Neural progenitor cell (in vitro differentiated cells): Measurements from ENCODE around the gene SPOP. TPM values are rescaled to one million over a fixed set of nuclear protein-coding genes. Genes with fewer than 3 reads are reported as not detected.

ENCODE experiments used
- DNase-seq: peaks from one replicate; pipeline ENCODE4 v3.0.0-alpha.2; 2016; ENCODE audit warnings: low spot score
- H2AFZ ChIP-seq: fragments of 200-600 bp; sonication (generic); replicated peaks from 2 replicates; pipeline ENCODE4 v1.6.1; 2016; ENCODE audit warnings: antibody characterized with exemption
- H3F3A ChIP-seq: fragments of 200-600 bp; sonication (generic); 2 replicates; pipeline ENCODE4 v1.6.1; 2016; ENCODE audit warnings: antibody characterized with exemption, low read depth
- H3K27ac ChIP-seq: fragments of 200-600 bp; sonication (generic); 2 replicates; pipeline ENCODE4 v1.5.1; 2016; ENCODE audit warnings: mild to moderate bottlenecking
- H3K27me3 ChIP-seq: fragments of 200-600 bp; sonication (generic); 2 replicates; pipeline ENCODE4 v1.6.1; 2016; ENCODE audit warnings: mild to moderate bottlenecking, moderate library complexity
- H3K36me3 ChIP-seq: fragments of 200-600 bp; sonication (generic); 2 replicates; pipeline ENCODE4 v1.5.1; 2016
- H3K4me1 ChIP-seq: fragments of 200-600 bp; sonication (generic); 2 replicates; pipeline ENCODE4 v1.6.1; 2016; ENCODE audit warnings: mixed run types
- H3K4me2 ChIP-seq: fragments of 200-600 bp; sonication (generic); 2 replicates; pipeline ENCODE4 v1.6.1; 2016
- H3K4me3 ChIP-seq: fragments of 200-600 bp; sonication (generic); 2 replicates; pipeline ENCODE4 v1.5.1; 2016
- H3K79me2 ChIP-seq: fragments of 200-600 bp; sonication (generic); 2 replicates; pipeline ENCODE4 v1.6.1; 2016; ENCODE audit warnings: low read depth
- H3K9ac ChIP-seq: fragments of 200-600 bp; sonication (generic); 2 replicates; pipeline ENCODE4 v1.6.1; 2016
- H3K9me3 ChIP-seq: fragments of 200-600 bp; sonication (generic); 2 replicates; pipeline ENCODE4 v1.5.1; 2016; ENCODE audit warnings: low read depth
- H4K20me1 ChIP-seq: fragments of 200-600 bp; sonication (generic); 2 replicates; pipeline ENCODE4 v1.6.1; 2016; ENCODE audit warnings: low read depth
- H3K27ac Mint-ChIP-seq: 3 replicates; pipeline ENCODE4 v1.8.0; 2021; ENCODE audit warnings: mixed read lengths
- H3K27me3 Mint-ChIP-seq: 2 replicates; pipeline ENCODE4 v1.8.0; 2022; ENCODE audit warnings: low read depth, mild to moderate bottlenecking, inconsistent platforms, moderate library complexity, mixed read lengths; ENCODE audit not compliant: insufficient read depth
- H3K36me3 Mint-ChIP-seq: 3 replicates; pipeline ENCODE4 v1.8.0; 2021; ENCODE audit warnings: mixed read lengths
- H3K4me1 Mint-ChIP-seq: 3 replicates; pipeline ENCODE4 v1.8.0; 2021; ENCODE audit warnings: mixed read lengths
- H3K4me3 Mint-ChIP-seq: 3 replicates; pipeline ENCODE4 v1.8.0; 2021; ENCODE audit warnings: mild to moderate bottlenecking, moderate library complexity, mixed read lengths
- H3K9me3 Mint-ChIP-seq: 3 replicates; pipeline ENCODE4 v1.8.0; 2020; ENCODE audit warnings: mixed read lengths
- CTCF ChIP-seq: fragments of 200-600 bp; sonication (generic); IDR thresholded peaks from 2 replicates; pipeline ENCODE4 v1.5.1; 2017; ENCODE audit warnings: antibody characterized with exemption, mild to moderate bottlenecking
- EZH2 ChIP-seq: fragments of 200-600 bp; sonication (generic); IDR thresholded peaks from 2 replicates; pipeline ENCODE4 v1.6.1; 2017; ENCODE audit warnings: antibody characterized with exemption, mild to moderate bottlenecking, moderate library complexity
- EZH2phosphoT487 ChIP-seq: fragments of 200-600 bp; sonication (generic); IDR thresholded peaks from 2 replicates; pipeline ENCODE4 v1.6.1; 2017; ENCODE audit warnings: antibody characterized with exemption
- total RNA-seq: library from RNA; depleted of rRNA; stranded (reverse); fragments of >200 nt; gene quantifications from 2 replicates; pipeline ENCODE4 v1.2.3, GENCODE V29; 2015; ENCODE audit warnings: low replicate concordance

Gene SPOP
- total RNA-seq, 1 donor from 2014 or later, result 40.3 TPM

DNA sequence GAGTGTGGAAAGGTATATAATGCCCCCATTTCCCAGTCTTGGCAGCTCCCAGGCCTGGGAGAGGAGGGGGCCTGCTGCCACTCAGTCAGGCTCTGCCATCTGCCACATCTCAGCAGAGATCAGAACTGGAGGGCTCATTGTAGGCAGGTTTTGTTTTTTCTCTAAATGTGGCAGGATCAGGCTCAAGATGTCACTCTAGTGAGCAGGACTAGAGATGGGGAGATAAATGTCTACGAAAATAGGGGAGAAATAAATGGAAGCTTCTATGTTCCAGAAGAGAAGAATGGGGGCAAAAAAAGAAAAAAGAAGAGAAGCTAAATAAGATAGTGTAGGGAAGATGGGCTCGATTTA lies 88.3 kb downstream of the SPOP start:
- Histone ChIP-seq H3F3A (no peaks in the 10 kb centered on the region), H3K27me3 (no peaks in the 10 kb centered on the region), H4K20me1 (no peaks in the 10 kb centered on the region), H3K9ac (no peak overlapping the region), H3K27ac (no peak overlapping the region), H3K79me2 (no peaks in the 10 kb centered on the region), H3K36me3 (no peaks in the 10 kb centered on the region), H2AFZ (no peak overlapping the region), H3K9me3 (no peaks in the 10 kb centered on the region), H3K4me3 (no peak overlapping the region), H3K4me1 (no peaks in the 10 kb centered on the region), H3K4me2 (no peak overlapping the region)
- TF ChIP-seq EZH2, result no peak
- no peak for TF ChIP-seq EZH2phosphoT487
- no peak for TF ChIP-seq CTCF
- Mint-ChIP-seq H3K4me3 (no peak overlapping the region), H3K4me1 (no peaks in the 10 kb centered on the region), H3K9me3 (no peaks in the 10 kb centered on the region), H3K27ac (no peak overlapping the region), H3K27me3 (peaks cover 2% of the 10 kb centered on the region), H3K36me3 (peaks cover 3% of the 10 kb centered on the region)
- DNase-seq, result no peak

DNA sequence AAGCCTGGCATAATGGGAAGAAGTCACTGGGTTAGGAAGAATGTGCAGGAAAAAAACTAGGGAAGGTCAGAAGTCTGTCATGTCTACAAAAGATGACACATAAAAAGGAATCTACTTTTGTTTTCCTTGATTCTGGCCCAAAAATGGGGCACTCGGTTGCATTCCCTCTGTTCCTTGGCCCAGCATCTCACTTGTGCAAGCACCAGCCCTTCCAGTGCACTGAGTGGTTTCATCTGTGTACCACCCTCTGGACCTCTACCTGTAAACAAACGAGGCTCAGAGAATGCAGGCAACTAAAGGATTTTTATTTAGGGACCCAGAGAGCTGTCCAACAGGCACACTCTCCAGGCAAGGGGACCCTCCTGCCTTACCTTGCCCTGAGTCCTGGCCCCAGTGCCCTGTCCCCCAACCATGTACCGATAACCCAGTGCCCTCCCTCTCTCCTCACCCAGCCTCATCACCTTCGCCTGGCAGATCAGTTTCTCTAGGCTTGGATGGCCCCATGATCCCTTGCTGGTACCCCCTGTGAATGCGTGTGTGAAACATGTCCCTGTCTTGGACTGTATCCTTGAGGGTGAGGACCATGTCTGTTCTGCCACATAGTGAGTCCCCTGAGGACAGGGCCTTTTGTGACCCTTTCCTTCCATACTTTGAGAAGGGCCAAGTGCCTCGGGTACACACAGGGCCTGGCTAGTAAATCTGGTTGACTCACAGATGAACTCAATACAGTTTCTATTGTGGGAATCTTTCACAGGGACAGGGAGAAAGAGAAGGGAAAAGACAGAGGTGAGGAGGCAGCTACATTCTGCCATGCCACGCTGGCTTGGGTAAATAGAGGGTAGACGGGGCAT lies 88.9 kb downstream of the SPOP start:
- TF ChIP-seq EZH2 (no peak), EZH2phosphoT487 (no peak), CTCF (no peak)
- H3K27me3 Mint-ChIP-seq, result peaks cover 2% of the 10 kb centered on the region
- H4K20me1 ChIP-seq, result no peaks in the 10 kb centered on the region
- H3K9me3 Mint-ChIP-seq, result no peaks in the 10 kb centered on the region
- no peak overlapping the region for H3K9ac ChIP-seq
- H3K36me3 Mint-ChIP-seq, result peaks cover 3% of the 10 kb centered on the region
- no peak overlapping the region for H3K4me3 Mint-ChIP-seq
- H3K36me3 ChIP-seq, result no peaks in the 10 kb centered on the region
- no peak overlapping the region for H3K27ac Mint-ChIP-seq
- H3K9me3 ChIP-seq, result no peaks in the 10 kb centered on the region
- H3K27ac ChIP-seq, result no peak overlapping the region
- H3K4me1 ChIP-seq, result no peaks in the 10 kb centered on the region
- no peak overlapping the region for H3K4me2 ChIP-seq
- no peak overlapping the region for H2AFZ ChIP-seq
- DNase-seq, result no peak
- no peaks in the 10 kb centered on the region for H3K79me2 ChIP-seq
- H3K4me1 Mint-ChIP-seq, result no peaks in the 10 kb centered on the region
- H3F3A ChIP-seq, result no peaks in the 10 kb centered on the region
- no peak overlapping the region for H3K4me3 ChIP-seq
- no peaks in the 10 kb centered on the region for H3K27me3 ChIP-seq

DNA sequence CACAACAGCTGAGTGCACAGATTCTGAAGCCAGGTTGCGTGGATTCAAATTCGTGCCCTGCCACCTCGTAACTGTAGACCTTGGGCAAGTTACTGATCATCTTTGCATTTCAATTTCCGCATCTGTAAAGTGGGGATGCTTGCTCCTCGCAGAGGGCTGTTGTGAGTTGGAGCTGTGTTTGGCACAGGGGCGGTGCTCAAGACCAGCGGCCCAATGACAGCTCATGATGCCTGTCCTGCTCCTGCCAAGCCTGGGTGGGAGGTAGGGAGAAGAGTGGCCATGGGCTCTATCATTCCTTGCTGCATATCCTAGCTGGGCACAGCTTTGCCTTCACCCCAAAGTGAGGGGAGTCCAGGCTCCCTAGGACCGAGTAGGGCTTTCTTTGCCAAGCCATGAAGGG lies 89.6 kb downstream of the SPOP start:
- Histone ChIP-seq H3K79me2 (no peaks in the 10 kb centered on the region), H3K4me1 (no peaks in the 10 kb centered on the region), H3K36me3 (no peaks in the 10 kb centered on the region), H2AFZ (no peak overlapping the region), H3F3A (no peaks in the 10 kb centered on the region), H3K27me3 (no peaks in the 10 kb centered on the region), H3K4me3 (no peak overlapping the region), H3K9me3 (no peaks in the 10 kb centered on the region), H3K27ac (no peak overlapping the region), H3K4me2 (no peak overlapping the region), H3K9ac (no peak overlapping the region), H4K20me1 (no peaks in the 10 kb centered on the region)
- DNase-seq, result no peak
- peaks cover 3% of the 10 kb centered on the region for H3K36me3 Mint-ChIP-seq
- peaks cover 4% of the 10 kb centered on the region for H3K27me3 Mint-ChIP-seq
- H3K9me3 Mint-ChIP-seq, result no peaks in the 10 kb centered on the region
- no peaks in the 10 kb centered on the region for H3K4me1 Mint-ChIP-seq
- H3K27ac Mint-ChIP-seq, result no peak overlapping the region
- TF ChIP-seq EZH2phosphoT487 (no peak), CTCF (no peak), EZH2 (no peak)
- no peak overlapping the region for H3K4me3 Mint-ChIP-seq
